ENCODE data around the gene HTD2. TPM values are rescaled to one million over a fixed set of nuclear protein-coding genes. Genes with fewer than 3 reads are reported as not detected.
"Not testable (repeated sequence)": the region's sequence is repeated elsewhere in the genome, so short reads cannot be mapped to it uniquely, and the experiment has no call there.

The HTD2 gene
- 8.5 and 9.9 TPM in 2 replicates for total RNA-seq (ENCODE audit: low replicate concordance)

DNA sequence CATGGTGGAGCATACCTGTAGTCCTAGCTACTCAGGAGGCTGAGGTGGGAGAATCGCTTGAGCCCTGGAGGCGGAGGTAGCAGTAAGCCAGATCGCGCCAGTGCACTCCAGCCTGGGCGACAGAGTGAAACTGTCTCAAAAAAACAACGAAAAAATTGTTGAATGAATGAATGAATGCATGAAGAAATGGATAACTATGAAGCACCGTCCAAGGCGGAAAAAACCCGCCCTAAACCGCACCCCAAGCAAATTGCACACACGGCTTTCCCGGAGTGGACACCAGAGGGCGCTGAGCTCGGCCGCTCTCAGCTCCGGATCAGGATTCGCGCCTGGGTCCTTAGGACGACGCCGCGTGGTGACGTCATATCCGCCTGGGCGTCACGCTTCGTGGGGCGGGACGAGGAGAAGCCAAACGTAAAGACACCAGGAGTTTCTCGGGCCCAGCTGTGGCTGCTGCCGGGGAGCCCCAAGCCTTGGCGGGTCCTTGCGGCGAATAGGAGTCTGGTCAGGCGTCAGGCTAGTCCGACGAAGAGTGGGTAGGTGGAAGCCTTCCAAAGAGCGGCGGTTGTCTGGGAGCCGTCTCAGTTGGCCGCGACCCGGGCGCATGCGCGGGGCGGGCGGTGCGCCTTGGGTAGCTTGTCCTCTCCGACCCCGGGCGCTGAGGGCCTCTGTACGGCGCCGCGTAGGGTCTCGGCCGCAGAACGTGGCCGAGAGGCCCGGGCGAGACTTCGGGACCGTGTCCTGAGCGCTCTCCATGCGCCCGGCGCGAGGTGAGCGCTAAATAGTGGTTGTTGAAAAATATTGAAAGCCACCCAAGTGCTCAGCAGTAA, at the start of gene HTD2, which contains the start of gene RPP14:
Gene HTD2, plus strand, starts transcription at position 639 of the 830 bp plus-strand sequence. CDS start 11,094 bp downstream, outside the sequence.
Gene RPP14, plus strand, starts transcription at position 364 of the 830 bp plus-strand sequence. CDS start 4,085 bp downstream, outside the sequence.
- peak within 1 kb of the TSS; percentile 81 for H3K4me3 ChIP-seq (ENCODE audit: low read depth, low read length)
- DNase-seq (ENCODE audit: low read depth) = peak; percentile 98
- TF ChIP-seq, protein P1, sequence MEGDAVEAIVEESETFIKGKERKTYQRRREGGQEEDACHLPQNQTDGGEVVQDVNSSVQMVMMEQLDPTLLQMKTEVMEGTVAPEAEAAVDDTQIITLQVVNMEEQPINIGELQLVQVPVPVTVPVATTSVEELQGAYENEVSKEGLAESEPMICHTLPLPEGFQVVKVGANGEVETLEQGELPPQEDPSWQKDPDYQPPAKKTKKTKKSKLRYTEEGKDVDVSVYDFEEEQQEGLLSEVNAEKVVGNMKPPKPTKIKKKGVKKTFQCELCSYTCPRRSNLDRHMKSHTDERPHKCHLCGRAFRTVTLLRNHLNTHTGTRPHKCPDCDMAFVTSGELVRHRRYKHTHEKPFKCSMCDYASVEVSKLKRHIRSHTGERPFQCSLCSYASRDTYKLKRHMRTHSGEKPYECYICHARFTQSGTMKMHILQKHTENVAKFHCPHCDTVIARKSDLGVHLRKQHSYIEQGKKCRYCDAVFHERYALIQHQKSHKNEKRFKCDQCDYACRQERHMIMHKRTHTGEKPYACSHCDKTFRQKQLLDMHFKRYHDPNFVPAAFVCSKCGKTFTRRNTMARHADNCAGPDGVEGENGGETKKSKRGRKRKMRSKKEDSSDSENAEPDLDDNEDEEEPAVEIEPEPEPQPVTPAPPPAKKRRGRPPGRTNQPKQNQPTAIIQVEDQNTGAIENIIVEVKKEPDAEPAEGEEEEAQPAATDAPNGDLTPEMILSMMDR (IDR thresholded peaks at IDR 0.05; ENCODE audit: insufficient read depth, low read length) = peak; percentile 97

DNA sequence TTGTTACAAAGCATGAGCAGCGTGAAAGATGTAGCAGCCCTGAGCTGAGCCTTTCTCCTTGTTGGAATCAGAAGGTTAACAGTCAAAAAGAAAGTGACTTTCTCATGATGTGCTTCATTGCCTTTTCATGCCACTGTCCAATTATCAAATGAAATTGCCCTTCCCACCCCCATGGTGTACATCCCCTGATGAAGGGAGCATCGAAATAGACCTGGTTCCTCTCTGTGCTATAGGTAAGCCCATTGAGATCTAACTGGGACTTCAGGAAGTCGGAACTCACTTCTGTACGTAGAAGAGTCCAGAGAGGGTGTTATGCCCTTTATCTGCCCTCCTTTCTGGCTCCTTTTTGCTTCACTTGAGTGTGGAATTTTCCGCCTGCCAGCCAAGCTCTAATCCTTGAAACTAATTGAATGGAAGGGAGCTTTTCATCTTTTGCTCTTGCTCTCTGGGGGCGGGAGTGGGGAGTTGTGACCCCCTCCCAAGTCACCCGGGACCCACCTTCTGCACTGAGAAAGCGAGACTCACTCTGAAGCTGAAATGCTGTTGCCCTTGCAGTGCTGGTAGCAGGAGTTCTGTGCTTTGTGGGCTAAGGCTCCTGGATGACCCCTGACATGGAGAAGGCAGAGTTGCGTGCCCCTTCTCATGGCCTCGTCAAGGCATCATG, 47.8 kb upstream of the HTD2 start:
- H3K4me3 ChIP-seq (ENCODE audit: low read depth, low read length) = no peak overlapping the region
- TF ChIP-seq, protein P1 (IDR thresholded peaks at IDR 0.05; ENCODE audit: insufficient read depth, low read length) = no peak
- no peak for DNase-seq (ENCODE audit: low read depth)

DNA sequence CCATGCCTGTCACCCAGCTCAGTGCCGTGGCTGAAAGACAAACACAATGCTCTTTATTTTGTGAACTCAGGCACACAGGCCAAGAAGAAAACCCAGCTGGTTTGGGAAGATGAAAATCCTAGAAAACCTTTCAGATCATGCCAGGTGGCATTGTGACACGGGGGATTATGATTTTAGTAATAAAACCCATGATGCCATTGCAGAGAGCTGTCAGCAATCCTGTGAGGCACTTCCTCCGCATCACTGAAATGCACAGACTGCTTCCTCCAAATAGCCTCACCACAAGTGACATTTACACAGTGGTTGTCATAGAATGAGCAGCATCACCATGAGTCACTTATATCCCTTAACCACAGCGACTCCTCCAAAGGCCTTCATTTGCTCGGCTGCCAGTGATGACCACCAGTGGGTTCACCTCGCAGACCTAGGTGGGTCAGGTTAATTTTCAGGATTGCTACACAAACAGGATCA, 46.0 kb upstream of the HTD2 start:
- TF ChIP-seq, protein P1 (IDR thresholded peaks at IDR 0.05; ENCODE audit: insufficient read depth, low read length) = no peak
- DNase-seq (ENCODE audit: low read depth) = peak; percentile 37
- no peak overlapping the region for H3K4me3 ChIP-seq (ENCODE audit: low read depth, low read length)

DNA sequence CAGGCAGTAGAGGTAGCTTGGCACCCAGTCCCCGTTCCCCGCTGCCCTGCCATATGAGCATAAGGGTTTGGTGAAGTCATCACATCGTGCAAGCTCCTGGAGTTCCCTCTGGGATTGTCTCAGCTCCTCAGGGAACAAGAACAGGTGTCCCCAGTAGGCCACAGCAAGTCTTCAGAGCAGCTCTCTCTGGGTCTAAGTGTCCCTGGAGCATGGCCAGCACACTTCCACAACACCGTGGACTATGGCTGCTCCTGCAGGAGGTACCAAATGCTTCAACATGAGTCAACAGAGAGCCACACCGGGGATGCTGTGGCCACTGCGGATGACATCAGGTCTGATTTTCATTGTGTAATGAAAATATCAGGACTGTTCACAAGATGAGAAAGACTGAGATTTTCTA, 45.6 kb upstream of the HTD2 start:
- no peak for DNase-seq (ENCODE audit: low read depth)
- H3K4me3 ChIP-seq (ENCODE audit: low read depth, low read length) = no peak overlapping the region
- TF ChIP-seq, protein P1 (IDR thresholded peaks at IDR 0.05; ENCODE audit: insufficient read depth, low read length) = no peak

DNA sequence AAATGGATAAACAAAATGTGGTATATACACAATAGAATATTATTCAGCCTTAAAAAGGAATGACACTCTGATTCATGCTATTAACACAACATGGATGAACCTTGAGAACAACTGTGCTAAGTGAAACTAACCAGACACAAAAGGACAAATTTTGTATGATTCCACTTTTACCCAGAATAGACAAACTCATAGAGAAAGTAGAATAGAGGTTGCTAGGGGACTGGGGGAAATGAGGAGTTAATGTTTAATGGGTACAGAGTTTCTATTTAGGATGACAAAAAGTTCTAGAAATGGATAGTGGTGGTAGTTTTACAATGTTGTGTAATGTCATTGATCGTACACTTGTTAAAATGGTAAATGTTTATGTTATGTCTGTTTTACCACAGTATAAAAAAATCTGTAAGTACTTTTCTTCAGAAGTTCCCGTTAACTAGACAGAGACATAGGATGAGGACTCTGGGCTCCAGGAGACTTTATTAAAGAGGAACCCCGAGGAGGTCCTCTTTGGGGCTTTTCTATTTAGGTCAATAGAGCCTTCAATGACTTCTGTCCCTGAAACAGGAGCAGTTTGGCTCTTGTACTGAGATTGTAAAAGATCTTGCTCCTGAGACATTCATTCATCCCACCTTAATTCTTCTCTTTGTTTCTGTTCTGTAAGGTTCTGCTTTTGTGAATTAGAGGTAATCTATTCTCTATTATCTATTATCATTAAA, 44.2 kb upstream of the HTD2 start:
- H3K4me3 ChIP-seq (ENCODE audit: low read depth, low read length) = no peak overlapping the region
- no peak for DNase-seq (ENCODE audit: low read depth)
- TF ChIP-seq, protein P1 (IDR thresholded peaks at IDR 0.05; ENCODE audit: insufficient read depth, low read length) = no peak

DNA sequence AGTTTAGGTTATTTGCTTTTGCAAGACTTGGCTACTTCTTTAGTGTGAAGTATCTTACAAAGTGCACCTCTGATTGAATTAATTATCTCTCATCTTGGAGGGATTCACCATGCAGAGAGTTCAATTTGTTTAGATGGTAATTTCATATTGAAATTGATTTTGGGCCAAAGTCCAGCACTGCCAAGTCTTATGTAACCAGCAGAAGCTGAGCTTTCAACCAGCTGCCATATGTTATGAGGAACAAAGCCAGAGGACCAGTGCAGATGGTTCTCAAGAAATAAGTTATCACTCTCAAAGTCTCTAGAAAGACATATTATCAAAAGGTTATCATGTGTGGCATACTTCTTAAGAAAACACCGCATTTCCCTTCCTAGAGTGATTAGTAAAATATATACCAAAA, 39.7 kb upstream of the HTD2 start:
- DNase-seq (ENCODE audit: low read depth) = peak; percentile 28
- TF ChIP-seq, protein P1 (IDR thresholded peaks at IDR 0.05; ENCODE audit: insufficient read depth, low read length) = no peak
- H3K4me3 ChIP-seq (ENCODE audit: low read depth, low read length) = no peak overlapping the region

DNA sequence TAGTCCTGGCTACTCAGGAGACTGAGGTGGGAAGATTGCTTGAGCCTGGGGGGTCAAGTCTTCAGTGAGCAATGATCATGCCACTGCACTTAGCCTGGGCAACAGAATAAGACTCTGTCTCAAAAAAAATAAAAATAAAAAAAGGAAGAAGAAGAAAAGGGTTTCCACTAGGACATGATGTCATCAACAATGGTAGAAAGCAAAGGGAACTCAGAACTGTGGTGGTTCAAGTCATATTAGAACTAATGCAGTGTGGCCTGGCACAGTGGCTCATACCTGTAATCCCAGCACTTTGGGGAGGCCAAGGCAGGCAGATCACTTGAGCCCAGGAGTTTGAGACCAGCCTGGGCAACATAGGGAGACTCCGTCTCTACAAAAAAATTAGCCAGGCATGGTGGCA, 38.8 kb upstream of the HTD2 start:
- H3K4me3 ChIP-seq (ENCODE audit: low read depth, low read length); DNase-seq (ENCODE audit: low read depth): not testable (repeated sequence)

All from fibroblast of the aortic adventitia (primary cell).